Measurements from ENCODE around the gene ZBED5.
"Not testable (repeated sequence)": the region's sequence is repeated elsewhere in the genome, so short reads cannot be mapped to it uniquely, and the experiment has no call there.

GRCh38 chr11:10836884-10837283 is 21.0 kb downstream of the ZBED5 start:
- TF ChIP-seq EZH2 (IDR thresholded peaks at IDR 0.05; ENCODE audit: low read length, unreplicated experiment); EZH2phosphoT487 (IDR thresholded peaks at IDR 0.05; ENCODE audit: borderline replicate concordance, low read length): not testable (repeated sequence)
- TF ChIP-seq, protein P1, sequence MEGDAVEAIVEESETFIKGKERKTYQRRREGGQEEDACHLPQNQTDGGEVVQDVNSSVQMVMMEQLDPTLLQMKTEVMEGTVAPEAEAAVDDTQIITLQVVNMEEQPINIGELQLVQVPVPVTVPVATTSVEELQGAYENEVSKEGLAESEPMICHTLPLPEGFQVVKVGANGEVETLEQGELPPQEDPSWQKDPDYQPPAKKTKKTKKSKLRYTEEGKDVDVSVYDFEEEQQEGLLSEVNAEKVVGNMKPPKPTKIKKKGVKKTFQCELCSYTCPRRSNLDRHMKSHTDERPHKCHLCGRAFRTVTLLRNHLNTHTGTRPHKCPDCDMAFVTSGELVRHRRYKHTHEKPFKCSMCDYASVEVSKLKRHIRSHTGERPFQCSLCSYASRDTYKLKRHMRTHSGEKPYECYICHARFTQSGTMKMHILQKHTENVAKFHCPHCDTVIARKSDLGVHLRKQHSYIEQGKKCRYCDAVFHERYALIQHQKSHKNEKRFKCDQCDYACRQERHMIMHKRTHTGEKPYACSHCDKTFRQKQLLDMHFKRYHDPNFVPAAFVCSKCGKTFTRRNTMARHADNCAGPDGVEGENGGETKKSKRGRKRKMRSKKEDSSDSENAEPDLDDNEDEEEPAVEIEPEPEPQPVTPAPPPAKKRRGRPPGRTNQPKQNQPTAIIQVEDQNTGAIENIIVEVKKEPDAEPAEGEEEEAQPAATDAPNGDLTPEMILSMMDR (conservative IDR thresholded peaks at IDR 0.05; ENCODE audit: low read depth, low read length), result not testable (repeated sequence)
